Testis (tissue), 3 donors: ENCODE results near the gene SHC1. TPM values are rescaled to one million over a fixed set of nuclear protein-coding genes. Genes with fewer than 3 reads are reported as not detected.

ENCODE experiments used
- DNase-seq: peaks from one replicate; pipeline ENCODE4 v3.0.0-alpha.2; 2019
- H3K27ac ChIP-seq, 2 donors: fragments of 200-600 bp; sonication (generic); one replicate each; pipeline ENCODE4 v1.5.1; 2019
- H3K27me3 ChIP-seq: fragments of 200-600 bp; sonication (generic); one replicate; pipeline ENCODE4 v1.5.1; 2019
- H3K36me3 ChIP-seq: fragments of 200-600 bp; sonication (generic); one replicate; pipeline ENCODE4 v1.5.1; 2017; ENCODE audit warnings: low read depth; ENCODE audit errors: missing control alignments
- H3K4me1 ChIP-seq: fragments of 200-600 bp; sonication (generic); one replicate; pipeline ENCODE4 v1.5.1; 2019
- H3K4me3 ChIP-seq, 2 donors: fragments of 200-600 bp; sonication (generic); one replicate each; pipeline ENCODE4 v1.5.1; 2017 to 2019
- H3K9me3 ChIP-seq: fragments of 200-600 bp; sonication (generic); one replicate; pipeline ENCODE4 v1.5.1; 2017
- POLR2A ChIP-seq: fragments of 450-650 bp; IDR thresholded peaks from one replicate; pipeline ENCODE4 v1.6.1; 2017; ENCODE audit warnings: antibody characterized with exemption, mild to moderate bottlenecking, moderate library complexity
- WGBS, 2 donors: methylation state at CpG; one replicate each; pipeline ENCODE4 v1.1.5; 2018; 5-methylcytosine and 5-hydroxymethylcytosine counted together
- intact Hi-C: fragments of 100-400 bp; cut with DNase I; formaldehyde crosslinking; loops from one replicate; pipeline ENCODE4 v1.15.1; 2023; ENCODE audit warnings: low total_unique reads
- polyA plus RNA-seq: library from polyadenylated mRNA; stranded (reverse); fragments of 350-450 nt; fragmentation: Illumina TruSeq; extraction: RNeasy Lipid Tissue Mini Kit (QIAGEN cat#74804); gene quantifications from one replicate; pipeline ENCODE4 v1.2.3, GENCODE V29; 2014; ENCODE audit warnings: low read depth, low replicate concordance; ENCODE audit not compliant: insufficient read depth
- total RNA-seq, 2 donors: library from RNA; depleted of rRNA; stranded (reverse); fragments of >200 nt; gene quantifications; one replicate each; pipeline ENCODE4 v1.2.3, GENCODE V29; 2016
- TF ChIP-seq, protein P1 (sequence below), 3 experiments: fragments of 450-650 bp in 2 of 3; fragments of 200-600 bp in 1 of 3; sonication (generic) in 1 of 3; IDR thresholded peaks; one replicate each; pipeline ENCODE4 v1.5.1; 2016 to 2019; ENCODE audit warnings: antibody characterized with exemption in 3 of 3, mild to moderate bottlenecking in 2 of 3, moderate library complexity in 1 of 3

The SHC1 gene
- total and polyA plus RNA-seq, 3 donors from 2014 or later: 47.9 to 59.3 (median 49.0) TPM

DNA sequence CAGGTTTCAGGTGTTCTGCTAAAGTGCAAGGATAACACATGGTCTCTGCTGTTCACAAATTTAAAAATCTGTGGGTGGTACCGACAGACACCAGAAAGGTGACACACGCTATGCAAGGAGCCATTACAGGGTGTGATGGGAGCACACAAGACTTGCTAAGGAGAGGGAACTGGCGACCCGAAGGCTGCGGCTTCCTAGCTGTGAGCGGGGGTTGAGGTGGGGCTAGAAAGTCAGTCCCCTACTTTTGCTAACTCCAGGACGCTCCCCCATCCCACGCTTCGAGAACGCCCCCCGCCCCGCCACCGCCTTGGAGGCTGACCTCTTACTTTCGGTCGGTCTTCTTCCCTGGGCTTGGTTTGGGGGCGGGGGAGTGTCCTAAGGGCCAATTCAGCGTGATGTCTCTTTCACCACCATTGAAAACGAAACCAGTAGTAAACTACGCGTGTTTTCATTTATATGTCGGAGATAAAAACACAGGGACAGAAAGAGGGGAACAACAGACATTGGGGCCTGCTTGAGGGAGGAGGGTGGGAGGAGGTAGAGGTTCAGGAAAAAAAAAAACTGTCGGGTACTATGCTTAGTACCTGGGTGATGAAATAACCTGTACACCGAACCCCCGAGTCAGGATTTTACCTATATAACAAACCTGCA is 5.0 kb upstream of the SHC1 start:
- 0 to 1% methylated on average over 24 of the region's 24 CpGs for WGBS, 2 donors
- DNase-seq: peak; percentile 71
- intact Hi-C loops: no loop called here

DNA sequence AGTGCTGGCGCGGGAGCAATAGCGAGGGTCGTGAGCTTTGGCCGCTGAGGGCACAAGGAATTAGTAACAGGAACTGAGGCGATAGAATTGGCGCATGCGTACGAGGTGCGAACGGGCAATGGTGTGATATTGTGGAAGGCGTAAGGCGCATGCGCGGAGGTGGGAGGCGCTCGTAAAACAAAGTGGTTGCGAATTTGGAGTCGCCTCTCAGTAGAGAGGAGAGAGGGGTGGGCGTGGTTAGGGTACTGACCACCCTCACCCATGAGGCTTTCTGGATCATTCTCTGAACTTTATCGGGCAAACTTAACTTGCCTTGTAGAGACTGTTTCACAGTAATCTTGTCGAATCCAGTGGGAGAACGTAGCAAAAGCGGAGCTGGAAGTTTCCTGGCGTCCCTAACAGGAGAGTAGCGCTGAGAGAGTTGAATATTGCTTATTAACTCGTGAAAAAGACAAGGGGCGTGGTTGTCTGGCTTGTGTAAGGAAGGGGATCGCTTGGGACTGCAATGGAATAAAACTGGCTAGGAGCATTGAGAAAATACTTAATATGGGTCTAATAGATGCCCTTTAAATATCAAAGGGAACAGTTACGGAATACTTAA is 4.4 kb upstream of the SHC1 start:
- Histone ChIP-seq H3K36me3 (no peaks in the 10 kb centered on the region), H3K27me3 (no peaks in the 10 kb centered on the region), H3K4me3 (peak overlapping the region; percentile 78 to 86), H3K27ac (peak overlapping the region; percentile 98 to 99), H3K4me1 (peaks cover 39% of the 10 kb centered on the region), H3K9me3 (no peaks in the 10 kb centered on the region)
- TF ChIP-seq POLR2A: peak; percentile 34
- TF ChIP-seq, protein P1, sequence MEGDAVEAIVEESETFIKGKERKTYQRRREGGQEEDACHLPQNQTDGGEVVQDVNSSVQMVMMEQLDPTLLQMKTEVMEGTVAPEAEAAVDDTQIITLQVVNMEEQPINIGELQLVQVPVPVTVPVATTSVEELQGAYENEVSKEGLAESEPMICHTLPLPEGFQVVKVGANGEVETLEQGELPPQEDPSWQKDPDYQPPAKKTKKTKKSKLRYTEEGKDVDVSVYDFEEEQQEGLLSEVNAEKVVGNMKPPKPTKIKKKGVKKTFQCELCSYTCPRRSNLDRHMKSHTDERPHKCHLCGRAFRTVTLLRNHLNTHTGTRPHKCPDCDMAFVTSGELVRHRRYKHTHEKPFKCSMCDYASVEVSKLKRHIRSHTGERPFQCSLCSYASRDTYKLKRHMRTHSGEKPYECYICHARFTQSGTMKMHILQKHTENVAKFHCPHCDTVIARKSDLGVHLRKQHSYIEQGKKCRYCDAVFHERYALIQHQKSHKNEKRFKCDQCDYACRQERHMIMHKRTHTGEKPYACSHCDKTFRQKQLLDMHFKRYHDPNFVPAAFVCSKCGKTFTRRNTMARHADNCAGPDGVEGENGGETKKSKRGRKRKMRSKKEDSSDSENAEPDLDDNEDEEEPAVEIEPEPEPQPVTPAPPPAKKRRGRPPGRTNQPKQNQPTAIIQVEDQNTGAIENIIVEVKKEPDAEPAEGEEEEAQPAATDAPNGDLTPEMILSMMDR (IDR thresholded peaks at IDR 0.05): no peak
- intact Hi-C loops: no loop called here
- WGBS, 2 donors: 0% methylated on average over 30 of the region's 30 CpGs
- DNase-seq: peak; percentile 95

More for the DNA sequence above, 5.0 kb upstream of the SHC1 start:
- no peaks in the 10 kb centered on the region for H3K36me3 ChIP-seq
- no peaks in the 10 kb centered on the region for H3K9me3 ChIP-seq
- no peaks in the 10 kb centered on the region for H3K27me3 ChIP-seq
- peak overlapping the region; percentile 78 to 86 for H3K4me3 ChIP-seq
- H3K4me1 ChIP-seq: peaks cover 33% of the 10 kb centered on the region
- peak overlapping the region; percentile 98 to 99 for H3K27ac ChIP-seq
- no peak for TF ChIP-seq POLR2A
- TF ChIP-seq, protein P1 (IDR thresholded peaks at IDR 0.05): no peak

DNA sequence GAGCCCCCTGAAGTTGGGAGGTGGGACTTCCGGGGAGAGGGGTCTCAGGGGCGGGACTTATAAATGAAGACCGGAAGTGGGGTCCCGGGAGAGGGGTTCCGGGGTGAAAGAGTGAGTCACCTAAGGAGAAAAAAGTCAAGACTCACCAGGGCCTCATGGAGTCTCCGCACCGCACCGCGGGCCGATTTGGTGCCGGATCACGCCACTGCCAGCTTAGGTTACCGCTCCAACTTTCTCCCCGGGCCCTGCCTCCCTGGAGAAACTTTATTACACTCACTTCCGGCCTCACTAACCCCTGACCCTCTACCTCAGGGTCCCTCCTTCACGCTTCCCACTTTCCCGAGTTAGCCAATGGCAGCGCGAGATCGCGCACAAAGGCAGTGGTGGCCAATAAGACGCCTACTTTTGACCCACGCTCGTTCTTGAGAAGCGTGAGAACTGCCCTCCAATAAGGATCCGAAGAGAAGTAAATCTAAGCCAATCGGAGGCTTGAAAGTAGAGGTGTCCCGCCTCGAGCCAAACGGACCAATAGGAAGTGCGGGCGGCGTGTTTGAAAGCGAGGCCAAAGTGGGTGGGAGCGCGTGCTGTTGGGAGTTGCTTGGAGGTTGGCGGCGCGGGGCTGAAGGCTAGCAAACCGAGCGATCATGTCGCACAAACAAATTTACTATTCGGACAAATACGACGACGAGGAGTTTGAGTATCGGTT is 3.7 kb upstream of the SHC1 start, which contains the start of gene CKS1B:
TSS of gene CKS1B (plus strand) at position 580 of the 706 bp plus-strand sequence. CDS start at position 645, 65 bp downstream.
- DNase-seq: peak; percentile 99
- peak within 1 kb of the TSS; percentile 98 to 99 for H3K27ac ChIP-seq
- intact Hi-C loops: no loop called here
- peak; percentile 9 for TF ChIP-seq POLR2A
- TF ChIP-seq, protein P1 (IDR thresholded peaks at IDR 0.05): no peak
- no peaks in the 10 kb centered on the region for H3K9me3 ChIP-seq
- H3K4me1 ChIP-seq: peaks cover 46% of the 10 kb centered on the region
- peak within 1 kb of the TSS; percentile 78 to 86 for H3K4me3 ChIP-seq
- no peaks in the 10 kb centered on the region for H3K27me3 ChIP-seq
- 0 to 1% methylated on average over 33 to 47 of the region's 47 CpGs for WGBS, 2 donors
- no peaks in the 10 kb centered on the region for H3K36me3 ChIP-seq

DNA sequence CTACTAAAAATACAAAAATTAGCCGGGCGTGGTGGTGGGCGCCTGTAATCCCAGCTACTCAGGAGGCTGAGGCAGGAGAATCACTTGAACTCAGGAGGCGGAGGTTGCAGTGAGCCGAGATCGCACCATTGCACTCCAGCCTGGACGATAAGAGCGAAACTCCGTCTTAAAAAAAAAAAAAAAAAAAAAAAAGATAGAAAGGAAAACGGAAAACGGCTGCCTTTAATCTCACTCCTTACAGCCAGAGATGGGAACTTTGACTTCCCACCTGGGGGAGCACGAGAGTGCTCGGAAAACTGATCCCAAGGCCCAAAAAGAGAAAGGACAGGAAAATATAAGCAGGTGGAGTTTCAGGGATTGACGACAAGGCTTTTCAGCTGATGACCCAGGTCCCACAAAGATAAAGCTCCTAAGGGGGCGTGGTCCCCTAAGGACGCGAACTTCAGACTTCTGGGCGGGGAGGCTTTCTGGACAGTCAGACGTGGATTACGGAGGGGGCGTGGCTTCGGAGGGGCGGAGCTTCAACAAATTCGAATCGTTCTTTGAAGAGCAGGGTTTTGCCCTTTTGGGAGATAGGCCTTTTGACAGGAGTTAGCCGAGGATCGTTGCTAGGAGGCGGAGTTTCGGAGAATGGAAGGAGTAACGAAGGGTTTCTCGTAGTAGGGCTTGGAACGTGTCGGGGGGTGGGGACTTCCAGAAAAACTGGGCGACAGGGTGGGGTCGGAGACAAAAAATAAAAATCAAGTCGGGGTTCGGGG is 3.0 kb upstream of the SHC1 start:
- H3K27me3 ChIP-seq: no peaks in the 10 kb centered on the region
- intact Hi-C loops: no loop called here
- peaks cover 49% of the 10 kb centered on the region for H3K4me1 ChIP-seq
- H3K4me3 ChIP-seq: peak overlapping the region; percentile 78 to 86
- H3K9me3 ChIP-seq: no peaks in the 10 kb centered on the region
- TF ChIP-seq, protein P1 (IDR thresholded peaks at IDR 0.05): peak in 2 of 3 experiments; percentile 17 to 19
- peak; percentile 8 for TF ChIP-seq POLR2A
- H3K27ac ChIP-seq: peak overlapping the region; percentile 98 to 99
- peak; percentile 98 for DNase-seq
- WGBS, 2 donors: 3 to 4% methylated on average over 33 to 37 of the region's 37 CpGs
- H3K36me3 ChIP-seq: no peaks in the 10 kb centered on the region
